HCT116 (cell line): ENCODE results near the gene MYCL. TPM values are rescaled to one million over a fixed set of nuclear protein-coding genes. Genes with fewer than 3 reads are reported as not detected.

Experiments
- ATAC-seq: fragments of 200-7000 bp; cut with Tn5 transposase; 2 replicates; pipeline ENCODE4 v1.9.1; 2020; ENCODE audit warnings: mild to moderate bottlenecking, moderate library complexity
- BruUV-seq: library from RNA; stranded (reverse); fragments of 400-500 nt; replicated peaks from 2 replicates; lab custom pipeline; 2021; lab: Mats Ljungman, UMichigan
- CTCF ChIA-PET: fragments of 300-600 bp; sonication (Branson Sonifier 250); formaldehyde crosslinking; loops from one replicate; lab custom pipeline; 2021; ENCODE audit warnings: antibody characterized with exemption; lab: Charles Lee
- POLR2A ChIA-PET: fragments of 300-600, 350-600 bp; sonication (Branson Sonifier 250); formaldehyde crosslinking; loops from one replicate; lab custom pipeline; 2021; ENCODE audit warnings: antibody characterized with exemption; lab: Charles Lee
- RAD21 ChIA-PET, 2 experiments: fragments of 300-600 bp; sonication (Branson Sonifier 250); formaldehyde crosslinking; loops; one replicate each; lab custom pipeline; 2023; ENCODE audit warnings: low total read pairs in 2 of 2; ENCODE audit not compliant: uncharacterized antibody in 2 of 2, unreplicated experiment in 2 of 2, low non-redundant PET in 1 of 2; lab: Charles Lee
- DNase-seq: peaks from one replicate; pipeline ENCODE4 v3.0.0-alpha.2; 2010; ENCODE audit warnings: low read depth, low spot score
- H2AFZ ChIP-seq: fragments of 200-600 bp; shearing (Covaris generic), sonication (generic); 2 replicates; pipeline ENCODE4 v1.6.1; 2017; ENCODE audit warnings: low read depth, mixed run types, mixed read lengths, antibody characterized with exemption, low read length; ENCODE audit not compliant: poor library complexity, severe bottlenecking
- H3K27ac ChIP-seq: 2 replicates; pipeline ENCODE4 v1.5.1; 2012; ENCODE audit warnings: low read depth, low read length
- H3K27me3 ChIP-seq: fragments of 200-600 bp; sonication (generic); 2 replicates; pipeline ENCODE4 v1.6.1; 2016; ENCODE audit warnings: mixed run types, low read length, mixed read lengths; ENCODE audit not compliant: insufficient read depth
- H3K36me3 ChIP-seq, 2 experiments: fragments of 200-500 bp in 1 of 2; fragments of 200-600 bp in 1 of 2; sonication (Bioruptor generic) in 1 of 2; sonication (generic) in 1 of 2; 2 replicates each; pipeline versions ENCODE4 v1.5.1 to v1.6.1; 2014 to 2016; ENCODE audit warnings: low read length in 2 of 2, inconsistent platforms in 1 of 2, mixed read lengths in 1 of 2, mixed run types in 1 of 2; ENCODE audit not compliant: insufficient read depth in 2 of 2, control insufficient read depth in 1 of 2
- H3K4me1 ChIP-seq, 2 experiments: fragments of 200-600 bp in 1 of 2; sonication (generic) in 1 of 2; 2 replicates each; pipeline versions ENCODE4 v1.5.1 to v1.6.1; 2012 to 2017; ENCODE audit warnings: low read length in 2 of 2, inconsistent platforms in 1 of 2, mild to moderate bottlenecking in 1 of 2, mixed read lengths in 1 of 2, mixed run types in 1 of 2, moderate library complexity in 1 of 2; ENCODE audit not compliant: insufficient read depth in 2 of 2, control insufficient read depth in 1 of 2
- H3K4me2 ChIP-seq: fragments of 200-600 bp; sonication (generic); 2 replicates; pipeline ENCODE4 v1.6.1; 2017; ENCODE audit warnings: mixed run types, low read length, mixed read lengths
- H3K4me3 ChIP-seq, 2 experiments: fragments of 200-600 bp in 1 of 2; sonication (generic) in 1 of 2; replicated peaks in 1 of 2; 2 replicates each; pipeline ENCODE4 v1.5.1; 2011 to 2016; ENCODE audit warnings: low read length in 2 of 2, control low read depth in 1 of 2, low read depth in 1 of 2, mild to moderate bottlenecking in 1 of 2, mixed read lengths in 1 of 2, mixed run types in 1 of 2
- H3K79me2 ChIP-seq: fragments of 200-600 bp; sonication (generic); 2 replicates; pipeline ENCODE4 v1.6.1; 2017; ENCODE audit warnings: mild to moderate bottlenecking, mixed run types, low read length, moderate library complexity, mixed read lengths; ENCODE audit not compliant: insufficient read depth
- H3K9ac ChIP-seq: fragments of 200-600 bp; sonication (generic); 2 replicates; pipeline ENCODE4 v1.6.1; 2016; ENCODE audit warnings: low read length, mixed read lengths
- H3K9me2 ChIP-seq: fragments of 200-600 bp; sonication (generic), shearing (Covaris generic); 2 replicates; pipeline ENCODE4 v1.6.1; 2017; ENCODE audit warnings: mixed run types, mild to moderate bottlenecking, moderate library complexity; ENCODE audit not compliant: insufficient read depth
- H3K9me3 ChIP-seq, 2 experiments: fragments of 200-500 bp in 1 of 2; fragments of 200-600 bp in 1 of 2; sonication (Bioruptor generic) in 1 of 2; sonication (generic) in 1 of 2; 2 replicates each; pipeline ENCODE4 v1.6.1; 2014 to 2017; ENCODE audit warnings: low read length in 2 of 2, mixed read lengths in 2 of 2, inconsistent platforms in 1 of 2, low read depth in 1 of 2, mild to moderate bottlenecking in 1 of 2, mixed run types in 1 of 2, moderate library complexity in 1 of 2; ENCODE audit not compliant: control insufficient read depth in 1 of 2, insufficient read depth in 1 of 2
- H4K20me1 ChIP-seq: fragments of 200-600 bp; sonication (generic), shearing (Covaris generic); 2 replicates; pipeline ENCODE4 v1.6.1; 2017; ENCODE audit warnings: mixed run types, mild to moderate bottlenecking, moderate library complexity; ENCODE audit not compliant: insufficient read depth
- CBX3 ChIP-seq: IDR thresholded peaks from 2 replicates; pipeline ENCODE4 v1.6.1; 2012; ENCODE audit warnings: low read depth
- CEBPB ChIP-seq: IDR thresholded peaks from 2 replicates; pipeline ENCODE4 v1.6.1; 2012; ENCODE audit warnings: low read depth
- EGR1 ChIP-seq: IDR thresholded peaks from 2 replicates; pipeline ENCODE4 v1.6.1; 2012; ENCODE audit warnings: low read depth
- EZH2phosphoT487 ChIP-seq: fragments of 200-600 bp; IDR thresholded peaks from 2 replicates; pipeline ENCODE4 v1.6.1; 2018; ENCODE audit warnings: antibody characterized with exemption, borderline replicate concordance
- FOSL1 ChIP-seq: IDR thresholded peaks from 2 replicates; pipeline ENCODE4 v1.6.1; 2012; ENCODE audit warnings: low read depth
- JUND ChIP-seq: IDR thresholded peaks from 2 replicates; pipeline ENCODE4 v1.6.1; 2012
- MAX ChIP-seq: IDR thresholded peaks from 2 replicates; pipeline ENCODE4 v1.6.1; 2012
- POLR2A ChIP-seq: IDR thresholded peaks from 2 replicates; pipeline ENCODE4 v1.7.0; 2011; ENCODE audit warnings: borderline replicate concordance; ENCODE audit not compliant: insufficient read depth, insufficient read length; ENCODE audit errors: extremely low read depth
- RAD21 ChIP-seq: IDR thresholded peaks from 2 replicates; pipeline ENCODE4 v1.6.1; 2012; ENCODE audit warnings: low read depth, mild to moderate bottlenecking
- REST ChIP-seq: IDR thresholded peaks from 2 replicates; pipeline ENCODE4 v1.6.1; 2012; ENCODE audit warnings: low read depth
- SP1 ChIP-seq: IDR thresholded peaks from 2 replicates; pipeline ENCODE4 v1.6.1; 2012; ENCODE audit warnings: low read depth
- SRF ChIP-seq: IDR thresholded peaks from 2 replicates; pipeline ENCODE4 v1.6.1; 2012; ENCODE audit warnings: low read depth
- TCF7L2 ChIP-seq: IDR thresholded peaks from 2 replicates; pipeline ENCODE4 v1.7.0; 2011; ENCODE audit warnings: borderline replicate concordance, inconsistent platforms; ENCODE audit not compliant: insufficient read depth, insufficient read length; ENCODE audit errors: extremely low read depth
- ZBTB33 ChIP-seq: IDR thresholded peaks from 2 replicates; pipeline ENCODE4 v1.6.1; 2011; ENCODE audit warnings: mild to moderate bottlenecking, low read length, moderate library complexity; ENCODE audit not compliant: insufficient replicate concordance; ENCODE audit errors: extremely low read depth
- intact Hi-C: fragments of 100-400 bp; cut with micrococcal nuclease; formaldehyde crosslinking; loops from 2 replicates; pipeline ENCODE4 v1.10.0; 2022
- total RNA-seq: library from RNA; stranded (reverse); gene quantifications from one replicate; pipeline ENCODE4 v1.2.1, GENCODE V29; 2021; ENCODE audit not compliant: unreplicated experiment

The MYCL gene
- total RNA-seq, 1 experiment from 2014 or later = 10.0 TPM

GRCh38 chr1:39886757-39887231, 14.9 kb downstream of the MYCL start (continued):
- TF ChIP-seq REST (no peak), TCF7L2 (no peak), SP1 (no peak), POLR2A (no peak)

GRCh38 chr1:39885516-39885915, 16.2 kb downstream of the MYCL start:
- no peak overlapping the region for H3K9ac ChIP-seq
- H3K79me2 ChIP-seq = peaks cover 28% of the 10 kb centered on the region
- no peak for DNase-seq
- H3K4me1 ChIP-seq = peaks cover 8 to 18% of the 10 kb centered on the region in 2 experiments; a peak in 3 of 4 replicates
- no peak for ATAC-seq
- no peak for TF ChIP-seq ZBTB33
- no peak for TF ChIP-seq SRF
- TF ChIP-seq FOSL1 = no peak
- TF ChIP-seq MAX = no peak
- no peak for TF ChIP-seq EGR1
- TF ChIP-seq RAD21 = no peak
- no peak for TF ChIP-seq EZH2phosphoT487
- no peak for TF ChIP-seq POLR2A
- TF ChIP-seq CEBPB = no peak
- no peak for TF ChIP-seq CBX3
- no peak for TF ChIP-seq JUND
- no peaks in the 10 kb centered on the region for H3K9me3 ChIP-seq
- intact Hi-C loops = no loop called here
- BruUV-seq = no TSS peak
- no peaks in the 10 kb centered on the region for H3K9me2 ChIP-seq
- no peak overlapping the region for H3K4me3 ChIP-seq
- H4K20me1 ChIP-seq = no peaks in the 10 kb centered on the region
- no peak overlapping the region for H2AFZ ChIP-seq
- H3K4me2 ChIP-seq = no peak overlapping the region
- H3K36me3 ChIP-seq = no peaks in the 10 kb centered on the region
- ChIA-PET POLR2A (no interaction called here), CTCF (no interaction called here), RAD21 (no interaction called here)
- H3K27ac ChIP-seq = no peak overlapping the region
- no peaks in the 10 kb centered on the region; the same call in 1 of the 2 replicates for H3K27me3 ChIP-seq
